HepG2 (cell line): Measurements from ENCODE around the gene NCOA5. TPM values are rescaled to one million over a fixed set of nuclear protein-coding genes. Genes with fewer than 3 reads are reported as not detected.

Experiments used
- ARID2 ChIP-seq: sonication (generic); formaldehyde crosslinking; IDR thresholded peaks from 2 replicates; pipeline ENCODE4 v1.8.1; 2022; ENCODE audit warnings: mild to moderate bottlenecking, missing genetic modification reagents, borderline replicate concordance
- ATM ChIP-seq: fragments of 450-650 bp; IDR thresholded peaks from 2 replicates; pipeline ENCODE4 v1.7.1; 2017; ENCODE audit warnings: mild to moderate bottlenecking, borderline replicate concordance
- CEBPG ChIP-seq: IDR thresholded peaks from 2 replicates; pipeline ENCODE4 v1.6.1; 2016
- FOXM1 ChIP-seq: sonication (generic); formaldehyde crosslinking; IDR thresholded peaks from 2 replicates; pipeline ENCODE4 v1.5.0; 2020; ENCODE audit warnings: missing genetic modification reagents
- HIVEP1 ChIP-seq: sonication (generic); formaldehyde crosslinking; IDR thresholded peaks from 2 replicates; pipeline ENCODE4 v1.4.0; 2020; ENCODE audit warnings: mild to moderate bottlenecking, missing genetic modification reagents
- HOXA5 ChIP-seq: sonication (generic); formaldehyde crosslinking; IDR thresholded peaks from 2 replicates; pipeline ENCODE4 v1.4.0; 2020; ENCODE audit warnings: missing genetic modification reagents
- KDM2A ChIP-seq: sonication (generic); formaldehyde crosslinking; IDR thresholded peaks from 2 replicates; pipeline ENCODE4 v1.4.0; 2020; ENCODE audit warnings: low read depth, missing genetic modification reagents, borderline replicate concordance
- MEF2D ChIP-seq: sonication (generic); formaldehyde crosslinking; IDR thresholded peaks from 2 replicates; pipeline ENCODE4 v1.5.1; 2020; ENCODE audit warnings: mild to moderate bottlenecking, missing genetic modification reagents
- PCBP1 ChIP-seq: fragments of 200-400 bp; formaldehyde crosslinking; IDR thresholded peaks from 2 replicates; pipeline ENCODE4 v1.6.1; 2017; ENCODE audit warnings: mild to moderate bottlenecking, low read depth, low read length, borderline replicate concordance
- PPARG ChIP-seq: conservative IDR thresholded peaks from 2 replicates; pipeline ENCODE4 v1.6.1; 2016; ENCODE audit warnings: missing biosample characterization, missing genetic modification reagents
- RFXAP ChIP-seq: sonication (generic); formaldehyde crosslinking; IDR thresholded peaks from 2 replicates; pipeline ENCODE4 v1.4.0; 2020; ENCODE audit warnings: missing genetic modification reagents, borderline replicate concordance
- SMC3 ChIP-seq: IDR thresholded peaks from 2 replicates; pipeline ENCODE4 v1.6.1; 2011; ENCODE audit warnings: low read length, improper control_type of control experiment
- SYNCRIP ChIP-seq: fragments of 200-400 bp; formaldehyde crosslinking; IDR thresholded peaks from 2 replicates; pipeline ENCODE4 v1.6.1; 2018; ENCODE audit warnings: mild to moderate bottlenecking, low read depth, low read length; ENCODE audit not compliant: insufficient read depth
- ZBTB7A ChIP-seq: sonication (generic); formaldehyde crosslinking; IDR thresholded peaks from 2 replicates; pipeline ENCODE4 v1.8.0; 2022; ENCODE audit warnings: mild to moderate bottlenecking, missing genetic modification reagents
- ZNF530 ChIP-seq: sonication (generic); formaldehyde crosslinking; IDR thresholded peaks from 2 replicates; pipeline ENCODE4 v1.5.0; 2020; ENCODE audit warnings: low read depth, mild to moderate bottlenecking, missing genetic modification reagents
- polyA plus RNA-seq, 8 experiments: library from polyadenylated mRNA; depleted of rRNA in 3 of 8; stranded (reverse) in 7 of 8; unstranded in 1 of 8; fragments of >200 nt; fragmentation: Illumina TruSeq in 4 of 8; extraction: Trizol in 4 of 8; gene quantifications; 2 replicates each; pipeline versions ENCODE4 v1.2.1 to v1.2.3, GENCODE V29; 2011 to 2016; ENCODE audit warnings: low read depth in 4 of 8, missing spikeins in 1 of 8, mixed read lengths in 1 of 8; ENCODE audit not compliant: insufficient read depth in 1 of 8
- total RNA-seq, 5 experiments: library from RNA; depleted of rRNA; stranded (reverse); fragments of >200 nt; fragmentation: Illumina TruSeq; extraction: Trizol; gene quantifications; 2 replicates each; pipeline ENCODE4 v1.2.3, GENCODE V29; 2016; ENCODE audit warnings: low read depth in 1 of 5
- TF ChIP-seq, protein P1 (sequence below): sonication (generic); formaldehyde crosslinking; IDR thresholded peaks from 2 replicates; pipeline ENCODE4 v1.8.0; 2022; ENCODE audit warnings: missing genetic modification reagents, mild to moderate bottlenecking, inconsistent platforms, borderline replicate concordance
- TF ChIP-seq, protein P2 (sequence below): sonication (generic); formaldehyde crosslinking; IDR thresholded peaks from 2 replicates; pipeline ENCODE4 v1.5.1; 2020; ENCODE audit warnings: mild to moderate bottlenecking, missing genetic modification reagents, moderate library complexity
- TF ChIP-seq, protein P3 (sequence below): sonication (generic); formaldehyde crosslinking; IDR thresholded peaks from 2 replicates; pipeline ENCODE4 v1.8.1; 2023; ENCODE audit warnings: mild to moderate bottlenecking, inconsistent platforms, moderate library complexity, missing genetic modification reagents, borderline replicate concordance
- TF ChIP-seq, protein P4 (sequence below): sonication (generic); formaldehyde crosslinking; IDR thresholded peaks from 2 replicates; pipeline ENCODE4 v1.9.0; 2021; ENCODE audit warnings: missing genetic modification reagents, borderline replicate concordance
- TF ChIP-seq, protein P5 (sequence below): sonication (generic); formaldehyde crosslinking; IDR thresholded peaks from 2 replicates; pipeline ENCODE4 v1.4.0; 2020; ENCODE audit warnings: missing genetic modification reagents, borderline replicate concordance

Gene NCOA5
- total and polyA plus RNA-seq, 2 of the 13 experiments (the other 11 are each of a cell fraction or from before 2014, with no cell fraction given), result 16.5 to 28.4 TPM

DNA sequence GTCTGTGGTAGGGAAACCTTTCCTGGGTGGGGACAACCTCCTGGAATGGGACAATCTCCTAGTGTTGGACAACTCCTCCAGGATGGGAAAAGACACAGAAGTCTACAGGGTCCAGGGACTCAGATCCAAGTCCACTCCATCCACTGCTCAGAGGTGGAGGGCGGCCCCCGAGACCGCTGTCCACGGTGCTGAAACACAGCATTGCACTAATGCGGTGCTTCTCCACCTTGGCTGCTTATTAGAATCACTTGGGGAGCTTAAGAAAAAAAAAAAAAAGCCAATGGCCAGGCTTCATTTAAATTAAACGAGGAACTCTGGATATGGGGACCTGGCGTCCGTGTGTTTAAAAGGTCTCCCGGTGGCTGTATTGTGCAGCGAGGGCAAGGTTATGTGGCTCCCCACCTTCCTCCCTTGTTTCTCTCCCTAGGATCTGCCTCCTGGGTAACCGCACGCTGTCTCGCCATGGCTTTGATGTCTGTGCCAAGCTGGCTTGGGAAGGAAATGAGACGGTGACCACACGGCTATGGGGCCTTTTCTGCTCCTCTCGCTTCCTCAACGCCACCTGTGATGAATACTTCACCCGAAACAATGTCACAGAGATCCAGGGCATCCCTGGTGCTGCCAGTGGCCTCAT is 48.7 kb downstream of the NCOA5 start (continued):
- TF ChIP-seq, protein P1, sequence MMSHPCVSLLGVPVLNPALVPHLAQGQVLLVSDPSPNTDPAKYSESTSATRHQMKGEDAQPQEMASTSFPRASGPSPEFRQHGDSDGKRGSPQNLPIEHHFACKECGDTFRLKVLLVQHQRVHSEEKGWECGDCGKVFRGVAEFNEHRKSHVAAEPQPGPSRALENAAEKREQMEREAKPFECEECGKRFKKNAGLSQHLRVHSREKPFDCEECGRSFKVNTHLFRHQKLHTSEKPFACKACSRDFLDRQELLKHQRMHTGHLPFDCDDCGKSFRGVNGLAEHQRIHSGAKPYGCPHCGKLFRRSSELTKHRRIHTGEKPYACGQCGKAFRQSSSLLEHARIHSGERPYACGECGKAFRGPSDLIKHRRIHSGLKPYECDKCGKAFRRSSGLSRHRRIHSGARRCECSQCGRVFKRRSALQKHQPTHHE (CRISPR knock-in tag), result peak; percentile 85
- TF ChIP-seq, protein P2, sequence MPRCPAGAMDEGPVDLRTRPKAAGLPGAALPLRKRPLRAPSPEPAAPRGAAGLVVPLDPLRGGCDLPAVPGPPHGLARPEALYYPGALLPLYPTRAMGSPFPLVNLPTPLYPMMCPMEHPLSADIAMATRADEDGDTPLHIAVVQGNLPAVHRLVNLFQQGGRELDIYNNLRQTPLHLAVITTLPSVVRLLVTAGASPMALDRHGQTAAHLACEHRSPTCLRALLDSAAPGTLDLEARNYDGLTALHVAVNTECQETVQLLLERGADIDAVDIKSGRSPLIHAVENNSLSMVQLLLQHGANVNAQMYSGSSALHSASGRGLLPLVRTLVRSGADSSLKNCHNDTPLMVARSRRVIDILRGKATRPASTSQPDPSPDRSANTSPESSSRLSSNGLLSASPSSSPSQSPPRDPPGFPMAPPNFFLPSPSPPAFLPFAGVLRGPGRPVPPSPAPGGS (CRISPR knock-in tag), result peak; percentile 82; the same call in 1 of the 2 replicates
- TF ChIP-seq PCBP1 (no peak), FOXM1 (CRISPR knock-in tag) (peak; percentile 80; the same call in 1 of the 2 replicates), ATM (no peak), PPARG (CRISPR knock-in tag) (peak; percentile 85), HOXA5 (CRISPR knock-in tag) (peak; percentile 94), MEF2D (CRISPR knock-in tag) (peak; percentile 91), KDM2A (CRISPR knock-in tag) (peak; percentile 90), ARID2 (CRISPR knock-in tag) (no peak), ZBTB7A (CRISPR knock-in tag) (peak; percentile 65; the same call in 1 of the 2 replicates), SMC3 (no peak), RFXAP (CRISPR knock-in tag) (peak; percentile 69; the same call in 1 of the 2 replicates), SYNCRIP (no peak), CEBPG (peak; percentile 57; the same call in 1 of the 2 replicates), ZNF530 (CRISPR knock-in tag) (0 out of 2 replicates have a peak, but pooled peaks have one; percentile 65), HIVEP1 (CRISPR knock-in tag) (peak; percentile 35; the same call in 1 of the 2 replicates)
- TF ChIP-seq, protein P3, sequence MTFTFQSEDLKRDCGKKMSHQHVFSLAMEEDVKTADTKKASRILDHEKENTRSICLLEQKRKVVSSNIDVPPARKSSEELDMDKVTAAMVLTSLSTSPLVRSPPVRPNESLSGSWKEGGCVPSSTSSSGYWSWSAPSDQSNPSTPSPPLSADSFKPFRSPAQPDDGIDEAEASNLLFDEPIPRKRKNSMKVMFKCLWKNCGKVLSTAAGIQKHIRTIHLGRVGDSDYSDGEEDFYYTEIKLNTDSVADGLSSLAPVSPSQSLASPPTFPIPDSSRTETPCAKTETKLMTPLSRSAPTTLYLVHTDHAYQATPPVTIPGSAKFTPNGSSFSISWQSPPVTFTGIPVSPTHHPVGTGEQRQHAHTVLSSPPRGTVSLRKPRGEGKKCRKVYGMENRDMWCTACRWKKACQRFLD (CRISPR knock-in tag), result peak; percentile 84; the same call in 1 of the 2 replicates
- TF ChIP-seq, protein P4, sequence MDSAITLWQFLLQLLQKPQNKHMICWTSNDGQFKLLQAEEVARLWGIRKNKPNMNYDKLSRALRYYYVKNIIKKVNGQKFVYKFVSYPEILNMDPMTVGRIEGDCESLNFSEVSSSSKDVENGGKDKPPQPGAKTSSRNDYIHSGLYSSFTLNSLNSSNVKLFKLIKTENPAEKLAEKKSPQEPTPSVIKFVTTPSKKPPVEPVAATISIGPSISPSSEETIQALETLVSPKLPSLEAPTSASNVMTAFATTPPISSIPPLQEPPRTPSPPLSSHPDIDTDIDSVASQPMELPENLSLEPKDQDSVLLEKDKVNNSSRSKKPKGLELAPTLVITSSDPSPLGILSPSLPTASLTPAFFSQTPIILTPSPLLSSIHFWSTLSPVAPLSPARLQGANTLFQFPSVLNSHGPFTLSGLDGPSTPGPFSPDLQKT (CRISPR knock-in tag), result no peak
- TF ChIP-seq, protein P5, sequence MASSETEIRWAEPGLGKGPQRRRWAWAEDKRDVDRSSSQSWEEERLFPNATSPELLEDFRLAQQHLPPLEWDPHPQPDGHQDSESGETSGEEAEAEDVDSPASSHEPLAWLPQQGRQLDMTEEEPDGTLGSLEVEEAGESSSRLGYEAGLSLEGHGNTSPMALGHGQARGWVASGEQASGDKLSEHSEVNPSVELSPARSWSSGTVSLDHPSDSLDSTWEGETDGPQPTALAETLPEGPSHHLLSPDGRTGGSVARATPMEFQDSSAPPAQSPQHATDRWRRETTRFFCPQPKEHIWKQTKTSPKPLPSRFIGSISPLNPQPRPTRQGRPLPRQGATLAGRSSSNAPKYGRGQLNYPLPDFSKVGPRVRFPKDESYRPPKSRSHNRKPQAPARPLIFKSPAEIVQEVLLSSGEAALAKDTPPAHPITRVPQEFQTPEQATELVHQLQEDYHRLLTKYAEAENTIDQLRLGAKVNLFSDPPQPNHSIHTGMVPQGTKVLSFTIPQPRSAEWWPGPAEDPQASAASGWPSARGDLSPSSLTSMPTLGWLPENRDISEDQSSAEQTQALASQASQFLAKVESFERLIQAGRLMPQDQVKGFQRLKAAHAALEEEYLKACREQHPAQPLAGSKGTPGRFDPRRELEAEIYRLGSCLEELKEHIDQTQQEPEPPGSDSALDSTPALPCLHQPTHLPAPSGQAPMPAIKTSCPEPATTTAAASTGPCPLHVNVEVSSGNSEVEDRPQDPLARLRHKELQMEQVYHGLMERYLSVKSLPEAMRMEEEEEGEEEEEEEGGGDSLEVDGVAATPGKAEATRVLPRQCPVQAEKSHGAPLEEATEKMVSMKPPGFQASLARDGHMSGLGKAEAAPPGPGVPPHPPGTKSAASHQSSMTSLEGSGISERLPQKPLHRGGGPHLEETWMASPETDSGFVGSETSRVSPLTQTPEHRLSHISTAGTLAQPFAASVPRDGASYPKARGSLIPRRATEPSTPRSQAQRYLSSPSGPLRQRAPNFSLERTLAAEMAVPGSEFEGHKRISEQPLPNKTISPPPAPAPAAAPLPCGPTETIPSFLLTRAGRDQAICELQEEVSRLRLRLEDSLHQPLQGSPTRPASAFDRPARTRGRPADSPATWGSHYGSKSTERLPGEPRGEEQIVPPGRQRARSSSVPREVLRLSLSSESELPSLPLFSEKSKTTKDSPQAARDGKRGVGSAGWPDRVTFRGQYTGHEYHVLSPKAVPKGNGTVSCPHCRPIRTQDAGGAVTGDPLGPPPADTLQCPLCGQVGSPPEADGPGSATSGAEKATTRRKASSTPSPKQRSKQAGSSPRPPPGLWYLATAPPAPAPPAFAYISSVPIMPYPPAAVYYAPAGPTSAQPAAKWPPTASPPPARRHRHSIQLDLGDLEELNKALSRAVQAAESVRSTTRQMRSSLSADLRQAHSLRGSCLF (CRISPR knock-in tag), result peak; percentile 94
